Prostate gland (tissue), 2 donors: ENCODE results near the gene HSF4. TPM values are rescaled to one million over a fixed set of nuclear protein-coding genes. Genes with fewer than 3 reads are reported as not detected.
A peak's percentile ranks its signal among the peaks of the same experiment; 100 is the strongest.

Experiments
- DNase-seq: peaks from one replicate; pipeline ENCODE4 v3.0.0-alpha.2; 2019; ENCODE audit warnings: low spot score
- H3K27ac ChIP-seq, 2 donors: fragments of 200-600 bp; sonication (generic); 2 replicates each; pipeline ENCODE4 v1.5.1; 2017 to 2019
- H3K27me3 ChIP-seq: fragments of 200-600 bp; sonication (generic); replicated peaks from 2 replicates; pipeline ENCODE4 v1.5.1; 2019; ENCODE audit not compliant: insufficient read depth
- H3K36me3 ChIP-seq, 2 donors: fragments of 200-600 bp; sonication (generic); 1 replicate in 1 of 2; 2 replicates in 1 of 2; pipeline versions ENCODE4 v1.5.1 to v1.8.1; 2017 to 2019
- H3K4me1 ChIP-seq: fragments of 200-600 bp; sonication (generic); replicated peaks from 2 replicates; pipeline ENCODE4 v1.5.1; 2019
- H3K4me3 ChIP-seq, 2 donors: fragments of 200-600 bp; sonication (generic); 2 replicates each; pipeline ENCODE4 v1.5.1; 2017 to 2019
- H3K9me3 ChIP-seq: fragments of 200-600 bp; sonication (generic); 2 replicates; pipeline ENCODE4 v1.5.1; 2017
- CTCF ChIP-seq, 4 experiments: fragments of 200-600 bp in 2 of 4; fragments of 450-650 bp in 2 of 4; sonication (generic) in 2 of 4; IDR thresholded peaks; 1 replicate in 3 of 4; 2 replicates in 1 of 4; pipeline ENCODE4 v1.5.1; 2016 to 2019; ENCODE audit warnings: antibody characterized with exemption in 4 of 4, mild to moderate bottlenecking in 2 of 4, moderate library complexity in 2 of 4
- POLR2A ChIP-seq: fragments of 450-650 bp; IDR thresholded peaks from one replicate; pipeline ENCODE4 v1.6.1; 2016; ENCODE audit warnings: antibody characterized with exemption, mild to moderate bottlenecking
- POLR2AphosphoS5 ChIP-seq: sonication (generic); formaldehyde crosslinking; IDR thresholded peaks from one replicate; pipeline ENCODE4 v1.6.1; 2017; ENCODE audit warnings: antibody characterized with exemption
- WGBS: methylation state at CpG from one replicate; pipeline ENCODE4 v1.1.5; 2018; 5-methylcytosine and 5-hydroxymethylcytosine counted together
- intact Hi-C: fragments of 100-400 bp; cut with DNase I; formaldehyde crosslinking; loops from one replicate; pipeline ENCODE4 v1.14.2; 2022
- total RNA-seq, 2 donors: library from RNA; depleted of rRNA; stranded (reverse); fragments of >200 nt; gene quantifications; one replicate each; pipeline ENCODE4 v1.1.0, GENCODE V29; 2016

HSF4 gene
- 100 to 1,000 TPM; 109 to 137 TPM for total RNA-seq

GRCh38 chr16:67164599-67165061 lies at the start of gene HSF4:
HSF4 (plus strand) TSS chr16:67164745; CDS start chr16:67164812, 67 bp downstream.
- 7% methylated on average over 30 of the region's 41 CpGs for WGBS
- Histone ChIP-seq H3K4me3 (peak within 1 kb of the TSS; percentile 27 to 30), H3K4me1 (peaks cover 30% of the 10 kb centered on the region), H3K27ac (peak within 1 kb of the TSS; percentile 91 to 94), H3K27me3 (no peaks in the 10 kb centered on the region), H3K36me3 (no peaks in the 10 kb centered on the region), H3K9me3 (no peaks in the 10 kb centered on the region)
- no peak for TF ChIP-seq POLR2AphosphoS5
- TF ChIP-seq POLR2A = peak; percentile 31
- intact Hi-C loops = no loop called here
- DNase-seq = peak; percentile 34

GRCh38 chr16:67114793-67115192 lies 49.8 kb upstream of the HSF4 start:
- Histone ChIP-seq H3K27me3 (no peaks in the 10 kb centered on the region), H3K9me3 (no peaks in the 10 kb centered on the region), H3K27ac (no peak overlapping the region), H3K36me3 (no peaks in the 10 kb centered on the region), H3K4me1 (peaks cover 9% of the 10 kb centered on the region), H3K4me3 (no peak overlapping the region)
- TF ChIP-seq POLR2A (no peak), POLR2AphosphoS5 (no peak), CTCF (IDR thresholded peaks at IDR 0.05) (no peak)
- DNase-seq = no peak
- intact Hi-C loops = loop anchor here (5.0 kb wide), 1 partner anchor 33 kb away; no protein-coding TSS in a partner anchor
- WGBS = 81% methylated on average over 2 of the region's 2 CpGs

GRCh38 chr16:67115639-67116038 lies 48.9 kb upstream of the HSF4 start:
- intact Hi-C loops = no loop called here
- H3K4me1 ChIP-seq = peaks cover 9% of the 10 kb centered on the region

GRCh38 chr16:67116388-67117311 lies 47.9 kb upstream of the HSF4 start:
- no peak overlapping the region for H3K4me3 ChIP-seq
- no peaks in the 10 kb centered on the region for H3K27me3 ChIP-seq
- H3K36me3 ChIP-seq = no peaks in the 10 kb centered on the region
- H3K9me3 ChIP-seq = no peaks in the 10 kb centered on the region
- peaks cover 6% of the 10 kb centered on the region for H3K4me1 ChIP-seq
- intact Hi-C loops = no loop called here
- WGBS = 71% methylated on average over 13 of the region's 13 CpGs
- TF ChIP-seq POLR2A = no peak
- no peak for TF ChIP-seq POLR2AphosphoS5
- no peak for TF ChIP-seq CTCF (IDR thresholded peaks at IDR 0.05)
- H3K27ac ChIP-seq = peak overlapping the region in 1 of 2 donors; percentile 50
- no peak for DNase-seq

More at GRCh38 chr16:67115639-67116038, 48.9 kb upstream of the HSF4 start:
- TF ChIP-seq POLR2A (no peak), CTCF (IDR thresholded peaks at IDR 0.05) (no peak)
- DNase-seq = no peak
- Histone ChIP-seq H3K36me3 (no peaks in the 10 kb centered on the region), H3K27ac (no peak overlapping the region), H3K9me3 (no peaks in the 10 kb centered on the region), H3K27me3 (no peaks in the 10 kb centered on the region), H3K4me3 (no peak overlapping the region)
- 81% methylated on average over 7 of the region's 7 CpGs for WGBS

- Histone ChIP-seq H3K4me3 (no peak overlapping the region), H3K4me1 (peaks cover 4% of the 10 kb centered on the region), H3K36me3 (no peaks in the 10 kb centered on the region), H3K9me3 (no peaks in the 10 kb centered on the region), H3K27me3 (no peaks in the 10 kb centered on the region), H3K27ac (no peak overlapping the region)
- intact Hi-C loops = no loop called here
- no peak for TF ChIP-seq CTCF (IDR thresholded peaks at IDR 0.05)
- no peak for TF ChIP-seq POLR2AphosphoS5
- TF ChIP-seq POLR2A = no peak
- DNase-seq = no peak
- WGBS = 95% methylated on average over 9 of the region's 9 CpGs
Measured at GRCh38 chr16:67117716-67118115, 46.8 kb upstream of the HSF4 start.
